IMR-90 (cell line): Measurements from ENCODE around the gene SURF2. TPM values are rescaled to one million over a fixed set of nuclear protein-coding genes. Genes with fewer than 3 reads are reported as not detected.
"Not testable (repeated sequence)": the region's sequence is repeated elsewhere in the genome, so short reads cannot be mapped to it uniquely, and the experiment has no call there.

Experiments
- ATAC-seq: fragments of 200-7000 bp; cut with Tn5 transposase; 2 replicates; pipeline ENCODE4 v1.9.1; 2020; ENCODE audit warnings: low read depth, mild to moderate bottlenecking, moderate library complexity
- BruUV-seq: library from RNA; stranded (reverse); fragments of 400-500 nt; replicated peaks from 2 replicates; lab custom pipeline; 2021; lab: Mats Ljungman, UMichigan
- CTCF ChIA-PET: fragments of 300-600 bp; formaldehyde crosslinking; extraction: SDS; loops from one replicate; lab custom pipeline; 2021; ENCODE audit warnings: antibody characterized with exemption; lab: Yijun Ruan, JAX
- POLR2A ChIA-PET: fragments of 300-600 bp; sonication (Branson Sonifier 250); formaldehyde crosslinking; loops from one replicate; lab custom pipeline; 2022; ENCODE audit warnings: antibody characterized with exemption; ENCODE audit not compliant: unreplicated experiment; lab: Charles Lee
- DNase-seq: peaks from one replicate; pipeline ENCODE4 v3.0.0; 2013
- H2AFZ ChIP-seq: replicated peaks from 2 replicates; pipeline ENCODE3; 2013; ENCODE audit warnings: low read length, mild to moderate bottlenecking; ENCODE audit not compliant: poor library complexity
- H2AK5ac ChIP-seq: 2 replicates; pipeline ENCODE4 v1.6.1; 2013; ENCODE audit warnings: low read depth, low read length, inconsistent platforms
- H2AK9ac ChIP-seq: replicated peaks from 2 replicates; pipeline ENCODE3; 2013; ENCODE audit warnings: mild to moderate bottlenecking, low read depth, low read length, moderate library complexity; ENCODE audit not compliant: poor library complexity
- H2BK120ac ChIP-seq: 2 replicates; pipeline ENCODE4 v1.6.1; 2013; ENCODE audit warnings: low read depth, low read length, inconsistent platforms
- H2BK15ac ChIP-seq: 3 replicates; pipeline ENCODE4 v1.6.1; 2013; ENCODE audit warnings: low read depth, low read length, inconsistent platforms
- H2BK20ac ChIP-seq: 2 replicates; pipeline ENCODE4 v1.6.1; 2013; ENCODE audit warnings: low read depth, mild to moderate bottlenecking, inconsistent platforms, low read length, moderate library complexity
- H2BK5ac ChIP-seq: 2 replicates; pipeline ENCODE4 v1.6.1; 2013; ENCODE audit warnings: mild to moderate bottlenecking, low read depth, low read length, inconsistent platforms; ENCODE audit not compliant: poor library complexity, severe bottlenecking
- H3K14ac ChIP-seq: replicated peaks from 2 replicates; pipeline ENCODE4 v1.6.1; 2013; ENCODE audit warnings: low read depth, low read length, inconsistent platforms
- H3K18ac ChIP-seq: 2 replicates; pipeline ENCODE4 v1.6.1; 2013; ENCODE audit warnings: low read depth, low read length, control low read depth
- H3K23ac ChIP-seq: 2 replicates; pipeline ENCODE4 v1.6.1; 2013; ENCODE audit warnings: low read depth, low read length, inconsistent platforms
- H3K27ac ChIP-seq: 2 replicates; pipeline ENCODE4 v1.5.1; 2013; ENCODE audit warnings: mild to moderate bottlenecking, control low read depth, low read length; ENCODE audit not compliant: insufficient read depth
- H3K27me3 ChIP-seq: 2 replicates; pipeline ENCODE4 v1.6.1; 2013; ENCODE audit warnings: low read length; ENCODE audit not compliant: control insufficient read depth, insufficient read depth
- H3K36me3 ChIP-seq: 2 replicates; pipeline ENCODE4 v1.6.1; 2013; ENCODE audit warnings: low read length, mixed read lengths; ENCODE audit not compliant: control insufficient read depth, insufficient read depth
- H3K4ac ChIP-seq: 2 replicates; pipeline ENCODE4 v1.6.1; 2013; ENCODE audit warnings: low read depth, low read length, inconsistent platforms
- H3K4me1 ChIP-seq: 2 replicates; pipeline ENCODE4 v1.6.1; 2013; ENCODE audit warnings: low read length, mixed read lengths; ENCODE audit not compliant: control insufficient read depth, insufficient read depth
- H3K4me2 ChIP-seq: 2 replicates; pipeline ENCODE4 v1.6.1; 2013; ENCODE audit warnings: low read depth, mild to moderate bottlenecking, control low read depth, low read length, moderate library complexity
- H3K4me3 ChIP-seq: 2 replicates; pipeline ENCODE4 v1.5.1; 2013; ENCODE audit warnings: low read depth, mild to moderate bottlenecking, control low read depth, low read length, moderate library complexity; ENCODE audit not compliant: insufficient read depth
- H3K56ac ChIP-seq: 2 replicates; pipeline ENCODE4 v1.6.1; 2013; ENCODE audit warnings: low read length, inconsistent platforms; ENCODE audit not compliant: insufficient read depth; ENCODE audit errors: extremely low read depth
- H3K79me1 ChIP-seq, 2 experiments: 2 replicates each; pipeline ENCODE4 v1.6.1; 2013; ENCODE audit warnings: low read length in 2 of 2, inconsistent platforms in 1 of 2, low read depth in 1 of 2
- H3K9ac ChIP-seq: 2 replicates; pipeline ENCODE4 v1.6.1; 2013; ENCODE audit warnings: low read depth, low read length, control low read depth
- H3K9me1 ChIP-seq: 2 replicates; pipeline ENCODE4 v1.6.1; 2013; ENCODE audit warnings: low read length, inconsistent platforms; ENCODE audit not compliant: insufficient read depth
- H3K9me3 ChIP-seq: 2 replicates; pipeline ENCODE4 v1.6.1; 2013; ENCODE audit warnings: low read length; ENCODE audit not compliant: control insufficient read depth, insufficient read depth
- H4K20me1 ChIP-seq: 2 replicates; pipeline ENCODE4 v1.6.1; 2013; ENCODE audit warnings: low read length, inconsistent platforms; ENCODE audit not compliant: insufficient read depth
- H4K5ac ChIP-seq: 2 replicates; pipeline ENCODE4 v1.6.1; 2013; ENCODE audit warnings: mild to moderate bottlenecking, low read depth, low read length, control low read depth
- H4K8ac ChIP-seq, 2 experiments: 2 replicates each; pipeline ENCODE4 v1.6.1; 2013; ENCODE audit warnings: low read depth in 2 of 2, low read length in 2 of 2, control low read depth in 1 of 2, inconsistent platforms in 1 of 2
- H4K91ac ChIP-seq: 2 replicates; pipeline ENCODE4 v1.6.1; 2013; ENCODE audit warnings: low read depth, low read length, inconsistent platforms; ENCODE audit not compliant: insufficient read depth
- CTCF ChIP-seq: conservative IDR thresholded peaks from 2 replicates; pipeline ENCODE4 v1.5.1; 2012; ENCODE audit warnings: mild to moderate bottlenecking, low read depth, low read length, improper control_type of control experiment
- RAD21 ChIP-seq: IDR thresholded peaks from 2 replicates; pipeline ENCODE4 v1.6.1; 2012; ENCODE audit warnings: low read length, improper control_type of control experiment
- SMC3 ChIP-seq: fragments of 150-350 bp; IDR thresholded peaks from 2 replicates; pipeline ENCODE4 v1.6.1; 2016; ENCODE audit warnings: low read depth, mild to moderate bottlenecking, antibody characterized with exemption, low read length, moderate library complexity
- WGBS, 2 experiments: methylation state at CpG; one replicate each; pipeline versions ENCODE4 v1.1.5 to v1.1.7; 2013; ENCODE audit warnings: missing lambda C conversion rate in 2 of 2; ENCODE audit not compliant: insufficient read length in 1 of 2; ENCODE audit errors: extremely low coverage in 2 of 2; 5-methylcytosine and 5-hydroxymethylcytosine counted together
- dilution Hi-C: fragments of 300-500 bp; cut with HindIII; formaldehyde crosslinking; loops from one replicate; pipeline ENCODE4 v1.14.3; 2018; ENCODE audit warnings: low sequenced_read_pairs; ENCODE audit not compliant: unreplicated experiment
- in situ Hi-C: fragments of 300-500 bp; cut with MboI; formaldehyde crosslinking; loops from 3 replicates; pipeline ENCODE4 v1.14.3; 2019; ENCODE audit warnings: low sequenced_read_pairs, inconsistent platforms, mixed read lengths
- intact Hi-C: fragments of 100-400 bp; cut with micrococcal nuclease; formaldehyde crosslinking; loops from 2 replicates; pipeline ENCODE4 v1.10.0; 2022
- polyA plus RNA-seq, 3 experiments: library from polyadenylated mRNA; depleted of rRNA; stranded (reverse); fragments of >200 nt; gene quantifications; 2 replicates each; pipeline ENCODE4 v1.2.3, GENCODE V29; 2012; ENCODE audit warnings: low replicate concordance in 1 of 3
- total RNA-seq: library from RNA; depleted of rRNA; stranded (reverse); fragments of >200 nt; gene quantifications from 2 replicates; pipeline ENCODE4 v1.2.3, GENCODE V29; 2012

SURF2 gene
- total and polyA plus RNA-seq, 2 of the 4 experiments (the other 2 are of a cell fraction) = 9.9 to 16.3 TPM

DNA sequence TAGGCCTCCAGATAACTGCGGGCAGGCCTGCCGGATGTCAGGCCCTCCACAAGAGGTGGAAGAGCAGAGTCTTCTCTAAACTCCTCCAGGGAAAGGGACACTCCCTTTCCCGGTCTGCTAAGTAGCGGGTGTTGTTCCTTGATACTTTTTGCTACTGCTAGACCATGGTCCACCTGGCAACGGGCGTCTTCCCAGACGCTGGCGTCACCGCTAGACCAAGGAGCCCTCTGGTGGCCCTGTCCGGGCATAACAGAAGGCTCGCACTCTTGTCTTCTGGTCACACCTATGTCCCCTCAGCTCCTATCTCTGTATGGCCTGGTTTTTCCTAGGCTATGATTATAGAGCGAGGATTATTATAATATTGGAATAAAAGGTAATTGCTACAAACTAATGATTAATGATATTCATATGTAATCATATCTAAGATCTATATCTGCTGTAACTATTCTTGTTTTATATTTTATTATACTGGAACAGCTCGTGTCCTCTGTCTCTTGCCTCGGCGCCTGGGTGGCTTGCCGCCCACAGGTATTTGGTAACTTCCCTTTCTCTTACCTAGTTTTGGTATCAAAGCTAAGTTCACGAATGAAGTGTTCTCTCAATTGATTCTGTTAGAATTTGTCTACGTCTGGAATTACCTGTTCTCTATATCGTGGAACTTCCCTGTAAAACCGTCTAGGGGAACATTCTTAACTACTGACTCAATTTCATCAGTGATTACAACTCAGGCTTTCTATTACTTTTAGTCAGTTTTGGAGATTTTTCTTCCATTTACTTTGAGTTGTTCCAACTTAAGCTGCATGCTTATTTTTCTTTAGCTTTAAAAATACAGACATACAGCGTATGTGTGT is 26.8 kb upstream of the SURF2 start:
- H3K9me1 ChIP-seq, ATAC-seq, H2BK120ac ChIP-seq, BruUV-seq, H3K27me3 ChIP-seq, in situ Hi-C loops, H2AFZ ChIP-seq, H2BK5ac ChIP-seq, H2BK15ac ChIP-seq, H2BK20ac ChIP-seq, H4K8ac ChIP-seq, H3K23ac ChIP-seq, H4K91ac ChIP-seq, H3K4me2 ChIP-seq, H3K4me3 ChIP-seq, H3K9ac ChIP-seq, H3K14ac ChIP-seq, H3K56ac ChIP-seq, H3K4me1 ChIP-seq, H4K20me1 ChIP-seq, H4K5ac ChIP-seq, dilution Hi-C loops, H3K27ac ChIP-seq, H3K4ac ChIP-seq, H2AK9ac ChIP-seq, H3K18ac ChIP-seq, H3K9me3 ChIP-seq, H2AK5ac ChIP-seq, DNase-seq: not testable (repeated sequence)
- ChIA-PET POLR2A (interaction anchor here (0.6 kb wide), 1 partner anchor 135 kb away, joined by 7 read pairs; no protein-coding TSS in a partner anchor), CTCF (interaction anchor here (1.1 to 1.2 kb wide), 2 partner anchors 11 to 13 kb away, joined by 3 to 4 read pairs; no protein-coding TSS in a partner anchor)
- TF ChIP-seq SMC3 (0 out of 2 replicates have a peak, but pooled peaks have one; percentile 26), CTCF (peak; percentile 45), RAD21 (peak; percentile 50)
- Histone ChIP-seq H3K36me3 (peaks cover 35% of the 10 kb centered on the region), H3K79me1 (peaks cover 15 to 17% of the 10 kb centered on the region in 2 experiments; a peak in 3 of 4 replicates)
- 80% methylated on average over 1 of the region's 21 CpGs; no CpG with 5 or more reads in 1 of the 2 experiments for WGBS, 2 experiments
- intact Hi-C loops = loop anchor here (1.0 kb wide), 1 partner anchor 144 kb away; no protein-coding TSS in a partner anchor
